Mesothelial cell of epicardium (in vitro differentiated cells): ENCODE results near the gene FAM43B. TPM values are rescaled to one million over a fixed set of nuclear protein-coding genes. Genes with fewer than 3 reads are reported as not detected.

Experiments
- DNase-seq, 2 experiments: peaks; one replicate each; pipeline ENCODE4 v3.0.0; 2021; ENCODE audit warnings: low spot score in 2 of 2; ENCODE audit not compliant: unreplicated experiment in 2 of 2
- H3K27ac Mint-ChIP-seq: 2 replicates; pipeline ENCODE4 v1.8.0; 2021; ENCODE audit warnings: mixed read lengths
- H3K27me3 Mint-ChIP-seq: 2 replicates; pipeline ENCODE4 v1.8.0; 2021; ENCODE audit warnings: low read depth, mixed read lengths
- H3K36me3 Mint-ChIP-seq: 2 replicates; pipeline ENCODE4 v1.8.0; 2021; ENCODE audit warnings: mixed read lengths
- H3K4me1 Mint-ChIP-seq: 2 replicates; pipeline ENCODE4 v1.8.0; 2021; ENCODE audit warnings: mixed read lengths
- H3K4me3 Mint-ChIP-seq: 2 replicates; pipeline ENCODE4 v1.8.0; 2021; ENCODE audit warnings: mild to moderate bottlenecking, moderate library complexity, mixed read lengths
- H3K9me3 Mint-ChIP-seq: 2 replicates; pipeline ENCODE4 v1.8.0; 2021; ENCODE audit warnings: mixed read lengths
- CTCF ChIP-seq: fragments of 200-600 bp; sonication (generic); IDR thresholded peaks from one replicate; pipeline ENCODE4 v1.5.0; 2021; ENCODE audit warnings: antibody characterized with exemption; ENCODE audit not compliant: unreplicated experiment
- total RNA-seq: library from RNA; stranded (reverse); gene quantifications from 3 replicates; pipeline ENCODE4 v1.2.1, GENCODE V29; 2021

The FAM43B gene
- total RNA-seq = 0.59 to 0.78 TPM (median 0.74 TPM) in 3 replicates

- H3K36me3 Mint-ChIP-seq = no peaks in the 10 kb centered on the region
- H3K9me3 Mint-ChIP-seq = no peaks in the 10 kb centered on the region
- H3K27ac Mint-ChIP-seq = no peak within 1 kb of the TSS
- H3K27me3 Mint-ChIP-seq = peaks cover 55% of the 10 kb centered on the region
- peaks cover 9% of the 10 kb centered on the region for H3K4me1 Mint-ChIP-seq
- peak; percentile 43 to 63 for DNase-seq
- TF ChIP-seq CTCF = no peak
- H3K4me3 Mint-ChIP-seq = peak within 1 kb of the TSS; percentile 70
These were observed at the start of gene FAM43B for GRCh38 chr1:20551945-20552727. FAM43B (plus strand) TSS chr1:20552573; CDS start chr1:20552974, 401 bp downstream.

GRCh38 chr1:20505488-20505887 is 46.9 kb upstream of the FAM43B start:
- Mint-ChIP-seq H3K27me3 (peaks cover 3% of the 10 kb centered on the region), H3K4me1 (peaks cover 7% of the 10 kb centered on the region), H3K9me3 (no peaks in the 10 kb centered on the region), H3K4me3 (peak overlapping the region; percentile 30), H3K36me3 (peaks cover 8% of the 10 kb centered on the region), H3K27ac (no peak overlapping the region)
- DNase-seq = no peak
- TF ChIP-seq CTCF = no peak

- no peak for DNase-seq
- Mint-ChIP-seq H3K4me1 (peaks cover 7% of the 10 kb centered on the region), H3K9me3 (no peaks in the 10 kb centered on the region), H3K4me3 (peak overlapping the region; percentile 91), H3K27me3 (peaks cover 17% of the 10 kb centered on the region), H3K27ac (peak overlapping the region; percentile 92), H3K36me3 (no peaks in the 10 kb centered on the region)
- no peak for TF ChIP-seq CTCF
These were observed 45.2 kb upstream of the FAM43B start for GRCh38 chr1:20507248-20507563.

GRCh38 chr1:20507564-20508410 is 44.6 kb upstream of the FAM43B start, which contains the start of gene MUL1:
MUL1 (minus strand) TSS chr1:20508151; CDS start chr1:20508024, 127 bp downstream.
- peaks cover 7% of the 10 kb centered on the region for H3K4me1 Mint-ChIP-seq
- H3K27me3 Mint-ChIP-seq = peaks cover 22% of the 10 kb centered on the region
- peak within 1 kb of the TSS; percentile 91 for H3K4me3 Mint-ChIP-seq
- H3K27ac Mint-ChIP-seq = peak within 1 kb of the TSS; percentile 92
- no peaks in the 10 kb centered on the region for H3K9me3 Mint-ChIP-seq
- H3K36me3 Mint-ChIP-seq = no peaks in the 10 kb centered on the region
- TF ChIP-seq CTCF = no peak
- peak; percentile 81 to 92 for DNase-seq

- Mint-ChIP-seq H3K4me1 (peaks cover 7% of the 10 kb centered on the region), H3K4me3 (peak overlapping the region; percentile 91), H3K9me3 (no peaks in the 10 kb centered on the region), H3K27me3 (peaks cover 28% of the 10 kb centered on the region), H3K36me3 (no peaks in the 10 kb centered on the region), H3K27ac (peak overlapping the region; percentile 92)
- no peak for DNase-seq
- no peak for TF ChIP-seq CTCF
These were observed 44.0 kb upstream of the FAM43B start for GRCh38 chr1:20508411-20508771.
